GM12872 (cell line): Measurements from ENCODE around the gene DST.

Experiments used
- CTCF ChIP-seq: IDR thresholded peaks from 3 replicates; pipeline ENCODE4 v1.5.1; 2011; ENCODE audit warnings: low read depth, mild to moderate bottlenecking, low read length, moderate library complexity; ENCODE audit not compliant: insufficient read depth

Gene DST

DNA sequence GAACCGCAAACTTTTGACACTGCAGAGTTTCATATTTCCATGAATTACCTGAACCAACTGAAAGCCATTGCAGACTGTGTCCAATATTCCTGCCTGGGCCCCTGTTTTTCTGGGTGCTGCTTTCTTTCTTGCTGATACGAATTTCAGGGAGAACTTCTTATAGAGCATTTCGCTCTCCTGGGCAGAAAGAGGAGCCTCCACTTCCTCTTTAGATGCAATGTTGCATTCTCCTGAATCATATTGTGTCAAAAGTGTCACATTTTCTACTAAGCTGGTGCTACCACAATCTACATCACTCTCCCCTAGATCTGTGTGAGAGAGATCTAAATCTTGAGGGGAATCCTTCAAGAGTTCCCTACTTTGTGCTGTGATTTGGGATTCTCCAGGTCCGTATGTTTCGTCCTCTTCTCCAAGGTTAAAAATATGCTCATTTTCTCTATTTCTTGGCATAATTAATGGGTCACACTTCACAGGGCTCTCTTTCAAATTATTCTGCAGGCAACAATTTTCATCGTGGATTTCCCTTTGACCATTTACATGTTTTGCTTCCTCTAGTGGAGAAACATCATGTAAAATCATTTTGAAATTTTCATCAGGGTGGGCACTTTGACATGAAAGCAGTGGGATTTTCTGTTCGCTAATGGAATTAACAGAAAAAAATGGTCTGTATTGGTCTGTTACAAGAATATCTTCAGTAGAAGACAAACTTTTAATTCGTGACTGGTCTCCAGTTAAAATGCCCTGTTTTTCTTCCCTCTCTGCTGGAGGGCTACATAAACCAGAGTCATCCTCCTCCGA lies 102.3 kb downstream of the DST start:
- no peak for TF ChIP-seq CTCF

- no peak for TF ChIP-seq CTCF
Observed at GRCh38 chr6:56539527-56540105, 103.1 kb downstream of the DST start.

GRCh38 chr6:56538851-56539250 lies 103.8 kb downstream of the DST start:
- TF ChIP-seq CTCF, result no peak

GRCh38 chr6:56537223-56537770 lies 105.4 kb downstream of the DST start:
- TF ChIP-seq CTCF, result no peak

- TF ChIP-seq CTCF, result no peak
Observed at GRCh38 chr6:56536536-56536935, 106.2 kb downstream of the DST start.

- TF ChIP-seq CTCF, result no peak
Observed at GRCh38 chr6:56535626-56536025, 107.1 kb downstream of the DST start.

GRCh38 chr6:56534680-56535419 lies 107.8 kb downstream of the DST start:
- TF ChIP-seq CTCF, result no peak
